Breast epithelium (tissue), 3 donors: ENCODE results near the gene ANGPTL5.

Source experiments
- CTCF ChIP-seq, 3 donors: fragments of 450-650 bp; IDR thresholded peaks; one replicate each; pipeline ENCODE4 v1.5.1; 2016 to 2017; ENCODE audit warnings: antibody characterized with exemption in 3 of 3, mild to moderate bottlenecking in 3 of 3, moderate library complexity in 3 of 3
- POLR2A ChIP-seq: fragments of 450-650 bp; IDR thresholded peaks from one replicate; pipeline ENCODE4 v1.6.1; 2016; ENCODE audit warnings: antibody characterized with exemption, mild to moderate bottlenecking, moderate library complexity
- POLR2AphosphoS5 ChIP-seq, 3 donors: sonication (generic); formaldehyde crosslinking; IDR thresholded peaks; one replicate each; pipeline ENCODE4 v1.6.1; 2017; ENCODE audit warnings: antibody characterized with exemption in 3 of 3

GRCh38 chr11:101920992-101921391, 4.7 kb upstream of the ANGPTL5 start:
- TF ChIP-seq CTCF (IDR thresholded peaks at IDR 0.05) = no peak
- no peak for TF ChIP-seq POLR2A
- TF ChIP-seq POLR2AphosphoS5 (IDR thresholded peaks at IDR 0.05) = no peak
